ENCODE measurements around the gene SPIRE2. TPM values are rescaled to one million over a fixed set of nuclear protein-coding genes. Genes with fewer than 3 reads are reported as not detected.

Gene SPIRE2
- total and polyA plus RNA-seq, 2 of the 13 experiments (the other 11 are each of a cell fraction or from before 2014, with no cell fraction given), result 13.3 to 37.5 TPM

DNA sequence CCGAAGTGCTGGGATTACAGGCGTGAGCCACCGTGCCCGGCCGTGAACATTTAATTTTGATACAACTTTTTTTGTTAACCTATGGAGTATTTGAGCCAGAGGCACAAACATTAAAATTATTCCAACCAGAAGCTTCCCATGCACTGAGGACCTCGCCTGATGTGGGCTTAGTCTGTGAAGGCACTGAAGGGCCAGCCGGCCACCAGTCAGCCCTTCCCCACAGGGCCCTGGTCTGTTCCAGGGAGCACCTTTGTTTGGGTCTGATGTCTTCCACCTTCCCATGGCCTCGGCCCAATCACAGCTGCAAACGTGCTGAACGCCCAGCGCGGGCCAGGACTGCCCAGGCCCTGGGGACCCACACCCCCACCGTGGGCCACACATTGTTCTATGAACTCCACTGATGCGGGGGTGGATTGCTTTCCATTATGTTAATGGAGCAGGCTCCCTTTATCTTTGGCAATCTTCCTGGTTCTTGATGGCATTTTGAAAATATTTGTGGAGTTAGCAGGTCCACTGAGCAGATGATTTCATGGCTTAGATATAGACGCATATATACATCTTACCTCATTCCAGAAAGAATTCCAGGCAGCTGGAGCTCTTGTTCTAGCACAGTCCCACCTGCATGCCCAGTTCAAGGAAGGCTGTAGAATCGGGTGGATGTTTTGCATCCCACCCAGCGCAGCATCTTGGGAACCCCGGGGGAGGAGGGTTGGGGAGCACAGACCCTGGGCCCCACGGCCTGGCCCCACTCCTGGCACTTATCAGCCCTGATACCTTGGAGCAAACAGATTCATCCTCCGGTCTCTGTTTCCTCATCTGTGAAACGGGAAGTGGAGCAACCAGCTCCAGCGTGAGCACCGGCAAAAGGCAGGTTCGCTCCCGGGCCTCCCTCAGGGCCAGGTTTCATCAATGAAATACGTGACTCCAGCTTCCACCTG lies 14.5 kb downstream of the SPIRE2 start (continued):
- TF ChIP-seq, protein P1, sequence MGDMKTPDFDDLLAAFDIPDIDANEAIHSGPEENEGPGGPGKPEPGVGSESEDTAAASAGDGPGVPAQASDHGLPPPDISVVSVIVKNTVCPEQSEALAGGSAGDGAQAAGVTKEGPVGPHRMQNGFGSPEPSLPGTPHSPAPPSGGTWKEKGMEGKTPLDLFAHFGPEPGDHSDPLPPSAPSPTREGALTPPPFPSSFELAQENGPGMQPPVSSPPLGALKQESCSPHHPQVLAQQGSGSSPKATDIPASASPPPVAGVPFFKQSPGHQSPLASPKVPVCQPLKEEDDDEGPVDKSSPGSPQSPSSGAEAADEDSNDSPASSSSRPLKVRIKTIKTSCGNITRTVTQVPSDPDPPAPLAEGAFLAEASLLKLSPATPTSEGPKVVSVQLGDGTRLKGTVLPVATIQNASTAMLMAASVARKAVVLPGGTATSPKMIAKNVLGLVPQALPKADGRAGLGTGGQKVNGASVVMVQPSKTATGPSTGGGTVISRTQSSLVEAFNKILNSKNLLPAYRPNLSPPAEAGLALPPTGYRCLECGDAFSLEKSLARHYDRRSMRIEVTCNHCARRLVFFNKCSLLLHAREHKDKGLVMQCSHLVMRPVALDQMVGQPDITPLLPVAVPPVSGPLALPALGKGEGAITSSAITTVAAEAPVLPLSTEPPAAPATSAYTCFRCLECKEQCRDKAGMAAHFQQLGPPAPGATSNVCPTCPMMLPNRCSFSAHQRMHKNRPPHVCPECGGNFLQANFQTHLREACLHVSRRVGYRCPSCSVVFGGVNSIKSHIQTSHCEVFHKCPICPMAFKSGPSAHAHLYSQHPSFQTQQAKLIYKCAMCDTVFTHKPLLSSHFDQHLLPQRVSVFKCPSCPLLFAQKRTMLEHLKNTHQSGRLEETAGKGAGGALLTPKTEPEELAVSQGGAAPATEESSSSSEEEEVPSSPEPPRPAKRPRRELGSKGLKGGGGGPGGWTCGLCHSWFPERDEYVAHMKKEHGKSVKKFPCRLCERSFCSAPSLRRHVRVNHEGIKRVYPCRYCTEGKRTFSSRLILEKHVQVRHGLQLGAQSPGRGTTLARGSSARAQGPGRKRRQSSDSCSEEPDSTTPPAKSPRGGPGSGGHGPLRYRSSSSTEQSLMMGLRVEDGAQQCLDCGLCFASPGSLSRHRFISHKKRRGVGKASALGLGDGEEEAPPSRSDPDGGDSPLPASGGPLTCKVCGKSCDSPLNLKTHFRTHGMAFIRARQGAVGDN (CRISPR knock-in tag; IDR thresholded peaks at IDR 0.05), result peak; percentile 79
- TF ChIP-seq ELF3 (CRISPR knock-in tag; IDR thresholded peaks at IDR 0.05), result no peak
- TF ChIP-seq ZNF556 (CRISPR knock-in tag; IDR thresholded peaks at IDR 0.05; ENCODE audit: borderline replicate concordance), result no peak
- TF ChIP-seq, protein P2, sequence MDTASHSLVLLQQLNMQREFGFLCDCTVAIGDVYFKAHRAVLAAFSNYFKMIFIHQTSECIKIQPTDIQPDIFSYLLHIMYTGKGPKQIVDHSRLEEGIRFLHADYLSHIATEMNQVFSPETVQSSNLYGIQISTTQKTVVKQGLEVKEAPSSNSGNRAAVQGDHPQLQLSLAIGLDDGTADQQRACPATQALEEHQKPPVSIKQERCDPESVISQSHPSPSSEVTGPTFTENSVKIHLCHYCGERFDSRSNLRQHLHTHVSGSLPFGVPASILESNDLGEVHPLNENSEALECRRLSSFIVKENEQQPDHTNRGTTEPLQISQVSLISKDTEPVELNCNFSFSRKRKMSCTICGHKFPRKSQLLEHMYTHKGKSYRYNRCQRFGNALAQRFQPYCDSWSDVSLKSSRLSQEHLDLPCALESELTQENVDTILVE (CRISPR knock-in tag; IDR thresholded peaks at IDR 0.05), result 0 out of 2 replicates have a peak, but pooled peaks have one; percentile 27
- no peak for TF ChIP-seq CAMTA2 (CRISPR knock-in tag; IDR thresholded peaks at IDR 0.05; ENCODE audit: borderline replicate concordance)
- 0 out of 2 replicates have a peak, but pooled peaks have one; percentile 27 for TF ChIP-seq ZNF143 (CRISPR knock-in tag; IDR thresholded peaks at IDR 0.05)
- TF ChIP-seq DPF2 (CRISPR knock-in tag; IDR thresholded peaks at IDR 0.05; ENCODE audit: borderline replicate concordance, low read depth), result no peak
- no peak for TF ChIP-seq ZNF30 (CRISPR knock-in tag; IDR thresholded peaks at IDR 0.05)
- TF ChIP-seq, protein P3, sequence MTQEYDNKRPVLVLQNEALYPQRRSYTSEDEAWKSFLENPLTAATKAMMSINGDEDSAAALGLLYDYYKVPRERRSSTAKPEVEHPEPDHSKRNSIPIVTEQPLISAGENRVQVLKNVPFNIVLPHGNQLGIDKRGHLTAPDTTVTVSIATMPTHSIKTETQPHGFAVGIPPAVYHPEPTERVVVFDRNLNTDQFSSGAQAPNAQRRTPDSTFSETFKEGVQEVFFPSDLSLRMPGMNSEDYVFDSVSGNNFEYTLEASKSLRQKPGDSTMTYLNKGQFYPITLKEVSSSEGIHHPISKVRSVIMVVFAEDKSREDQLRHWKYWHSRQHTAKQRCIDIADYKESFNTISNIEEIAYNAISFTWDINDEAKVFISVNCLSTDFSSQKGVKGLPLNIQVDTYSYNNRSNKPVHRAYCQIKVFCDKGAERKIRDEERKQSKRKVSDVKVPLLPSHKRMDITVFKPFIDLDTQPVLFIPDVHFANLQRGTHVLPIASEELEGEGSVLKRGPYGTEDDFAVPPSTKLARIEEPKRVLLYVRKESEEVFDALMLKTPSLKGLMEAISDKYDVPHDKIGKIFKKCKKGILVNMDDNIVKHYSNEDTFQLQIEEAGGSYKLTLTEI (CRISPR knock-in tag; conservative IDR thresholded peaks at IDR 0.05), result no peak
- TF ChIP-seq, protein P4, sequence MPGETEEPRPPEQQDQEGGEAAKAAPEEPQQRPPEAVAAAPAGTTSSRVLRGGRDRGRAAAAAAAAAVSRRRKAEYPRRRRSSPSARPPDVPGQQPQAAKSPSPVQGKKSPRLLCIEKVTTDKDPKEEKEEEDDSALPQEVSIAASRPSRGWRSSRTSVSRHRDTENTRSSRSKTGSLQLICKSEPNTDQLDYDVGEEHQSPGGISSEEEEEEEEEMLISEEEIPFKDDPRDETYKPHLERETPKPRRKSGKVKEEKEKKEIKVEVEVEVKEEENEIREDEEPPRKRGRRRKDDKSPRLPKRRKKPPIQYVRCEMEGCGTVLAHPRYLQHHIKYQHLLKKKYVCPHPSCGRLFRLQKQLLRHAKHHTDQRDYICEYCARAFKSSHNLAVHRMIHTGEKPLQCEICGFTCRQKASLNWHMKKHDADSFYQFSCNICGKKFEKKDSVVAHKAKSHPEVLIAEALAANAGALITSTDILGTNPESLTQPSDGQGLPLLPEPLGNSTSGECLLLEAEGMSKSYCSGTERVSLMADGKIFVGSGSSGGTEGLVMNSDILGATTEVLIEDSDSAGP (CRISPR knock-in tag; IDR thresholded peaks at IDR 0.05; ENCODE audit: borderline replicate concordance), result peak; percentile 62; the same call in 1 of the 2 replicates
- TF ChIP-seq ZNF598 (CRISPR knock-in tag; IDR thresholded peaks at IDR 0.05; ENCODE audit: borderline replicate concordance), result no peak; the same call in 1 of the 2 replicates
- peak; percentile 54; the same call in 1 of the 2 replicates for TF ChIP-seq SOX5 (CRISPR knock-in tag; IDR thresholded peaks at IDR 0.05; ENCODE audit: borderline replicate concordance)
- TF ChIP-seq ZNF709 (CRISPR knock-in tag; IDR thresholded peaks at IDR 0.05), result no peak; the same call in 1 of the 2 replicates
- no peak for TF ChIP-seq ISL2 (CRISPR knock-in tag; IDR thresholded peaks at IDR 0.05)
- TF ChIP-seq, protein P5, sequence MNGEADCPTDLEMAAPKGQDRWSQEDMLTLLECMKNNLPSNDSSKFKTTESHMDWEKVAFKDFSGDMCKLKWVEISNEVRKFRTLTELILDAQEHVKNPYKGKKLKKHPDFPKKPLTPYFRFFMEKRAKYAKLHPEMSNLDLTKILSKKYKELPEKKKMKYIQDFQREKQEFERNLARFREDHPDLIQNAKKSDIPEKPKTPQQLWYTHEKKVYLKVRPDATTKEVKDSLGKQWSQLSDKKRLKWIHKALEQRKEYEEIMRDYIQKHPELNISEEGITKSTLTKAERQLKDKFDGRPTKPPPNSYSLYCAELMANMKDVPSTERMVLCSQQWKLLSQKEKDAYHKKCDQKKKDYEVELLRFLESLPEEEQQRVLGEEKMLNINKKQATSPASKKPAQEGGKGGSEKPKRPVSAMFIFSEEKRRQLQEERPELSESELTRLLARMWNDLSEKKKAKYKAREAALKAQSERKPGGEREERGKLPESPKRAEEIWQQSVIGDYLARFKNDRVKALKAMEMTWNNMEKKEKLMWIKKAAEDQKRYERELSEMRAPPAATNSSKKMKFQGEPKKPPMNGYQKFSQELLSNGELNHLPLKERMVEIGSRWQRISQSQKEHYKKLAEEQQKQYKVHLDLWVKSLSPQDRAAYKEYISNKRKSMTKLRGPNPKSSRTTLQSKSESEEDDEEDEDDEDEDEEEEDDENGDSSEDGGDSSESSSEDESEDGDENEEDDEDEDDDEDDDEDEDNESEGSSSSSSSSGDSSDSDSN (CRISPR knock-in tag; IDR thresholded peaks at IDR 0.05), result no peak; the same call in 1 of the 2 replicates

All from HepG2 (cell line).